HepG2 (cell line): ENCODE results near the gene TOP3B. TPM values are rescaled to one million over a fixed set of nuclear protein-coding genes. Genes with fewer than 3 reads are reported as not detected.

Experiments
- ATAC-seq: fragments of 200-7000 bp; cut with Tn5 transposase; 3 replicates; pipeline ENCODE4 v1.9.1; 2020; ENCODE audit warnings: mild to moderate bottlenecking, moderate library complexity
- BruUV-seq: library from RNA; stranded (reverse); fragments of 400-500 nt; replicated peaks from 2 replicates; lab custom pipeline; 2021; lab: Mats Ljungman, UMichigan
- CTCF ChIA-PET: fragments of 300-600 bp; formaldehyde crosslinking; extraction: SDS; loops from one replicate; lab custom pipeline; 2021; ENCODE audit warnings: low total read pairs, inconsistent platforms, low intra/inter-chr PET ratio; lab: Yijun Ruan, JAX
- POLR2A ChIA-PET: fragments of 350-600 bp; sonication (Branson Sonifier 250); formaldehyde crosslinking; loops from one replicate; lab custom pipeline; 2020; ENCODE audit warnings: antibody characterized with exemption, inconsistent platforms; lab: Yijun Ruan, JAX
- DNase-seq: peaks from one replicate; pipeline ENCODE4 v3.0.0-alpha.2; 2015; ENCODE audit warnings: low spot score
- FAIRE-seq: peaks from 3 replicates; lab custom pipeline; 2011; peaks lifted over from hg19 to GRCh38; lab: Jason Lieb, UNC
- H2AFZ ChIP-seq: one replicate; pipeline ENCODE4 v1.6.1; 2011; ENCODE audit warnings: low read length, inconsistent platforms
- H3K27ac ChIP-seq: fragments of 300-600 bp; 3 replicates; pipeline ENCODE4 v1.8.0; 2011; ENCODE audit warnings: mixed run types, mild to moderate bottlenecking, mixed read lengths, low read length, inconsistent platforms; ENCODE audit not compliant: insufficient read depth; ENCODE audit errors: extremely low read length
- H3K27me3 ChIP-seq, 2 experiments: fragments of 200-600 bp in 1 of 2; 2 replicates in 1 of 2; 3 replicates in 1 of 2; pipeline versions ENCODE4 v1.6.0 to v1.8.0; 2011; ENCODE audit warnings: low read length in 2 of 2, mild to moderate bottlenecking in 2 of 2, moderate library complexity in 2 of 2, inconsistent platforms in 1 of 2; ENCODE audit not compliant: insufficient read depth in 2 of 2, control insufficient read depth in 1 of 2
- H3K36me3 ChIP-seq, 2 experiments: fragments of 200-600 bp in 1 of 2; replicated peaks in 1 of 2; 2 replicates in 1 of 2; 3 replicates in 1 of 2; pipeline versions ENCODE4 v1.5.1 to v1.8.0; 2011; ENCODE audit warnings: low read length in 2 of 2, inconsistent platforms in 1 of 2; ENCODE audit not compliant: insufficient read depth in 2 of 2, control insufficient read depth in 1 of 2
- H3K4me1 ChIP-seq: 2 replicates; pipeline ENCODE4 v1.5.1; 2012; ENCODE audit warnings: low read length, inconsistent platforms; ENCODE audit not compliant: insufficient read depth
- H3K4me2 ChIP-seq: 2 replicates; pipeline ENCODE4 v1.6.0; 2011; ENCODE audit warnings: low read depth, low read length, inconsistent platforms
- H3K4me3 ChIP-seq, 3 experiments: fragments of 200-600 bp in 1 of 3; sonication (generic), shearing (Covaris generic) in 1 of 3; replicated peaks in 1 of 3; 2 replicates each; pipeline ENCODE4 v1.5.1; 2011 to 2016; ENCODE audit warnings: low read length in 3 of 3, inconsistent platforms in 2 of 3, low read depth in 2 of 3, mild to moderate bottlenecking in 2 of 3, control low read depth in 1 of 3, mixed read lengths in 1 of 3; ENCODE audit not compliant: insufficient read depth in 1 of 3
- H3K79me2 ChIP-seq: one replicate; pipeline ENCODE4 v1.6.1; 2011; ENCODE audit warnings: low read length, inconsistent platforms; ENCODE audit not compliant: insufficient read depth
- H3K9ac ChIP-seq: 2 replicates; pipeline ENCODE4 v1.6.0; 2011; ENCODE audit warnings: mild to moderate bottlenecking, low read depth, low read length, inconsistent platforms; ENCODE audit not compliant: insufficient read depth
- H3K9me3 ChIP-seq: 2 replicates; pipeline ENCODE4 v1.5.1; 2012; ENCODE audit warnings: mild to moderate bottlenecking, low read length
- H4K20me1 ChIP-seq: 2 replicates; pipeline ENCODE4 v1.6.0; 2011; ENCODE audit warnings: inconsistent platforms, mild to moderate bottlenecking, low read length, moderate library complexity; ENCODE audit not compliant: insufficient read depth
- MAFF ChIP-seq: IDR thresholded peaks from 2 replicates; pipeline ENCODE4 v1.6.1; 2011; ENCODE audit warnings: low read depth, low read length, improper control_type of control experiment
- MAFK ChIP-seq, 2 experiments: IDR thresholded peaks in 1 of 2; conservative IDR thresholded peaks in 1 of 2; 2 replicates each; pipeline ENCODE4 v1.6.1; 2011; ENCODE audit warnings: improper control_type of control experiment in 2 of 2, low read length in 2 of 2
- ZNF589 ChIP-seq: sonication (generic); formaldehyde crosslinking; conservative IDR thresholded peaks from 2 replicates; pipeline ENCODE4 v1.8.0; 2022; ENCODE audit warnings: mild to moderate bottlenecking, moderate library complexity, missing genetic modification reagents
- WGBS: methylation state at CpG from one replicate; pipeline ENCODE4 v1.1.6; 2017; ENCODE audit warnings: low lambda C conversion rate; 5-methylcytosine and 5-hydroxymethylcytosine counted together
- in situ Hi-C: cut with HindIII; loops from 2 replicates; pipeline ENCODE4 v1.10.0; 2017; ENCODE audit warnings: low pct_unique_long_range_greater_than_20kb; ENCODE audit not compliant: extremely low pct_ligation_motif_present
- intact Hi-C: fragments of 100-400 bp; cut with micrococcal nuclease; formaldehyde crosslinking; loops from one replicate; pipeline ENCODE4 v1.10.0; 2022; ENCODE audit not compliant: unreplicated experiment
- polyA plus RNA-seq, 8 experiments: library from polyadenylated mRNA; depleted of rRNA in 3 of 8; stranded (reverse) in 7 of 8; unstranded in 1 of 8; fragments of >200 nt; fragmentation: Illumina TruSeq in 4 of 8; extraction: Trizol in 4 of 8; gene quantifications; 2 replicates each; pipeline versions ENCODE4 v1.2.1 to v1.2.3, GENCODE V29; 2011 to 2016; ENCODE audit warnings: low read depth in 4 of 8, missing spikeins in 1 of 8, mixed read lengths in 1 of 8; ENCODE audit not compliant: insufficient read depth in 1 of 8
- total RNA-seq, 5 experiments: library from RNA; depleted of rRNA; stranded (reverse); fragments of >200 nt; fragmentation: Illumina TruSeq; extraction: Trizol; gene quantifications; 2 replicates each; pipeline ENCODE4 v1.2.3, GENCODE V29; 2016; ENCODE audit warnings: low read depth in 1 of 5
- TF ChIP-seq, protein P1 (sequence below): IDR thresholded peaks from 2 replicates; pipeline ENCODE4 v1.6.1; 2012; ENCODE audit warnings: low read depth, low read length, improper control_type of control experiment
- TF ChIP-seq, protein P2 (sequence below): sonication (generic); formaldehyde crosslinking; IDR thresholded peaks from 2 replicates; pipeline ENCODE4 v1.4.0; 2020; ENCODE audit warnings: missing genetic modification reagents

Gene TOP3B
- total and polyA plus RNA-seq, 2 of the 13 experiments (the other 11 are each of a cell fraction or from before 2014, with no cell fraction given), result 28.5 to 29.7 TPM

DNA sequence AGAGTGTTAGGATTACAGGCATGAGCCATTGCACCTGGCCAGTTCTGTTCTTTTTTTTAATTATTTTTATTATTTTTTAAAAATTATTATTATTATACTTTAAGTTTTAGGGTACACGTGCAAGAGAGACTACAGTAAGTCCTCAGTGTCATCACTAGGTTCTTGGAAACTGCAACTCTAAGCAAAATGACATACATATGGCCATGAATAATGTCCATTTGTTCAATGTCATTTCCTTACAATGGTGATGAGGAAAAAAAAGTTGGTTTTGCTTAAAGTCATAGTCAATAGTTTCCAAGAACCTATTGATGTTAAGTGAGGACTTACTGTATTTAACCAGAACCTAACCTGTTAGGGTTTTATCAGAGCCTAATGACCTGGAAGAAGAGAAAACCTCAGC lies 29.4 kb upstream of the TOP3B start:
- no peak for DNase-seq
- H2AFZ ChIP-seq, result no peak overlapping the region
- no peak overlapping the region for H3K9ac ChIP-seq
- H3K27ac ChIP-seq, result no peak overlapping the region
- no peak for FAIRE-seq
- peaks cover 0 to 10% of the 10 kb centered on the region in 2 experiments; a peak in 3 of 5 replicates for H3K27me3 ChIP-seq
- intact Hi-C loops (no loop called here), in situ Hi-C loops (no loop called here)
- no peak overlapping the region for H3K4me2 ChIP-seq
- no peak overlapping the region for H3K4me3 ChIP-seq
- 3% methylated on average over 1 of the region's 1 CpG for WGBS
- H3K4me1 ChIP-seq, result no peaks in the 10 kb centered on the region
- no peaks in the 10 kb centered on the region for H3K36me3 ChIP-seq
- H4K20me1 ChIP-seq, result no peaks in the 10 kb centered on the region
- TF ChIP-seq ZNF589 (CRISPR knock-in tag) (no peak), MAFF (0 out of 2 replicates have a peak, but pooled peaks have one; percentile 17), MAFK (conservative IDR thresholded peaks at IDR 0.05 in 1 of 2, IDR thresholded peaks at IDR 0.05 in 1 of 2; ENCODE audit: low read length in 2 of 2) (peak; percentile 15 to 45; a peak in 2 of 4 replicates)
- TF ChIP-seq, protein P1, sequence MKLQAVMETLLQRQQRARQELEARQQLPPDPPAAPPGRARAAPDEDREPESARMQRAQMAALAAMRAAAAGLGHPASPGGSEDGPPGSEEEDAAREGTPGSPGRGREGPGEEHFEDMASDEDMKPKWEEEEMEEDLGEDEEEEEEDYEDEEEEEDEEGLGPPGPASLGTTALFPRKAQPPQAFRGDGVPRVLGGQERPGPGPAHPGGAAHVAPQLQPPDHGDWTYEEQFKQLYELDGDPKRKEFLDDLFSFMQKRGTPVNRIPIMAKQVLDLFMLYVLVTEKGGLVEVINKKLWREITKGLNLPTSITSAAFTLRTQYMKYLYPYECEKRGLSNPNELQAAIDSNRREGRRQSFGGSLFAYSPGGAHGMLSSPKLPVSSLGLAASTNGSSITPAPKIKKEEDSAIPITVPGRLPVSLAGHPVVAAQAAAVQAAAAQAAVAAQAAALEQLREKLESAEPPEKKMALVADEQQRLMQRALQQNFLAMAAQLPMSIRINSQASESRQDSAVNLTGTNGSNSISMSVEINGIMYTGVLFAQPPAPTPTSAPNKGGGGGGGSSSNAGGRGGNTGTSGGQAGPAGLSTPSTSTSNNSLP, result no peak
- TF ChIP-seq, protein P2, sequence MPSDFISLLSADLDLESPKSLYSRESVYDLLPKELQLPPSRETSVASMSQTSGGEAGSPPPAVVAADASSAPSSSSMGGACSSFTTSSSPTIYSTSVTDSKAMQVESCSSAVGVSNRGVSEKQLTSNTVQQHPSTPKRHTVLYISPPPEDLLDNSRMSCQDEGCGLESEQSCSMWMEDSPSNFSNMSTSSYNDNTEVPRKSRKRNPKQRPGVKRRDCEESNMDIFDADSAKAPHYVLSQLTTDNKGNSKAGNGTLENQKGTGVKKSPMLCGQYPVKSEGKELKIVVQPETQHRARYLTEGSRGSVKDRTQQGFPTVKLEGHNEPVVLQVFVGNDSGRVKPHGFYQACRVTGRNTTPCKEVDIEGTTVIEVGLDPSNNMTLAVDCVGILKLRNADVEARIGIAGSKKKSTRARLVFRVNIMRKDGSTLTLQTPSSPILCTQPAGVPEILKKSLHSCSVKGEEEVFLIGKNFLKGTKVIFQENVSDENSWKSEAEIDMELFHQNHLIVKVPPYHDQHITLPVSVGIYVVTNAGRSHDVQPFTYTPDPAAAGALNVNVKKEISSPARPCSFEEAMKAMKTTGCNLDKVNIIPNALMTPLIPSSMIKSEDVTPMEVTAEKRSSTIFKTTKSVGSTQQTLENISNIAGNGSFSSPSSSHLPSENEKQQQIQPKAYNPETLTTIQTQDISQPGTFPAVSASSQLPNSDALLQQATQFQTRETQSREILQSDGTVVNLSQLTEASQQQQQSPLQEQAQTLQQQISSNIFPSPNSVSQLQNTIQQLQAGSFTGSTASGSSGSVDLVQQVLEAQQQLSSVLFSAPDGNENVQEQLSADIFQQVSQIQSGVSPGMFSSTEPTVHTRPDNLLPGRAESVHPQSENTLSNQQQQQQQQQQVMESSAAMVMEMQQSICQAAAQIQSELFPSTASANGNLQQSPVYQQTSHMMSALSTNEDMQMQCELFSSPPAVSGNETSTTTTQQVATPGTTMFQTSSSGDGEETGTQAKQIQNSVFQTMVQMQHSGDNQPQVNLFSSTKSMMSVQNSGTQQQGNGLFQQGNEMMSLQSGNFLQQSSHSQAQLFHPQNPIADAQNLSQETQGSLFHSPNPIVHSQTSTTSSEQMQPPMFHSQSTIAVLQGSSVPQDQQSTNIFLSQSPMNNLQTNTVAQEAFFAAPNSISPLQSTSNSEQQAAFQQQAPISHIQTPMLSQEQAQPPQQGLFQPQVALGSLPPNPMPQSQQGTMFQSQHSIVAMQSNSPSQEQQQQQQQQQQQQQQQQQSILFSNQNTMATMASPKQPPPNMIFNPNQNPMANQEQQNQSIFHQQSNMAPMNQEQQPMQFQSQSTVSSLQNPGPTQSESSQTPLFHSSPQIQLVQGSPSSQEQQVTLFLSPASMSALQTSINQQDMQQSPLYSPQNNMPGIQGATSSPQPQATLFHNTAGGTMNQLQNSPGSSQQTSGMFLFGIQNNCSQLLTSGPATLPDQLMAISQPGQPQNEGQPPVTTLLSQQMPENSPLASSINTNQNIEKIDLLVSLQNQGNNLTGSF (CRISPR knock-in tag), result no peak
- ATAC-seq, result no peak
- no TSS peak for BruUV-seq
- ChIA-PET CTCF (no interaction called here), POLR2A (no interaction called here)
- H3K79me2 ChIP-seq, result no peaks in the 10 kb centered on the region
- H3K9me3 ChIP-seq, result no peaks in the 10 kb centered on the region
